Amniotic epithelial cell (primary cell): ENCODE data around the gene KDM5B.

Experiments
- DNase-seq: peaks from one replicate; pipeline ENCODE4 v3.0.0-alpha.2; 2010; ENCODE audit warnings: low read depth

Gene KDM5B

GRCh38 chr1:202685641-202686040 lies 122.6 kb downstream of the KDM5B start:
- DNase-seq: no peak

- no peak for DNase-seq
Measured at GRCh38 chr1:202684716-202685115, 123.5 kb downstream of the KDM5B start.

- no peak for DNase-seq
Measured at GRCh38 chr1:202683029-202683428, 125.2 kb downstream of the KDM5B start.

- DNase-seq: no peak
Measured at GRCh38 chr1:202682477-202682876, 125.7 kb downstream of the KDM5B start.

GRCh38 chr1:202681736-202682420 lies 126.3 kb downstream of the KDM5B start:
- no peak for DNase-seq

GRCh38 chr1:202680586-202681352 lies 127.5 kb downstream of the KDM5B start:
- DNase-seq: no peak

- DNase-seq: no peak
Measured at GRCh38 chr1:202679406-202680177, 128.6 kb downstream of the KDM5B start.

- DNase-seq: no peak
Measured at GRCh38 chr1:202677433-202677832, 130.8 kb downstream of the KDM5B start.
